Activated T-helper 1 cell treated with anti-CD3 and anti-CD28 coated beads, Interleukin-12 subunit alpha, Interleukin-12 subunit beta, Interleukin-2, Interleukin-4 antibody, amounts not matched to agents 30 ng/mL and 10 ng/mL and 1 ng/mL, durations not matched to agents 14 hours and 24 hours and 36 hours (primary cell): ENCODE measurements around the gene VAT1. TPM values are rescaled to one million over a fixed set of nuclear protein-coding genes. Genes with fewer than 3 reads are reported as not detected.

ENCODE experiments used
- DNase-seq: peaks from one replicate; pipeline ENCODE4 v3.0.0; 2021; ENCODE audit warnings: low spot score
- H3K27ac Mint-ChIP-seq: one replicate; pipeline ENCODE4 v1.8.0; 2021; ENCODE audit warnings: mild to moderate bottlenecking, mixed read lengths
- H3K27me3 Mint-ChIP-seq: one replicate; pipeline ENCODE4 v1.8.0; 2022; ENCODE audit warnings: mild to moderate bottlenecking, moderate library complexity, mixed read lengths; ENCODE audit not compliant: insufficient read depth
- H3K36me3 Mint-ChIP-seq: one replicate; pipeline ENCODE4 v1.8.0; 2021; ENCODE audit warnings: low read depth, mixed read lengths
- H3K4me1 Mint-ChIP-seq: one replicate; pipeline ENCODE4 v1.8.0; 2021; ENCODE audit warnings: low read depth, mixed read lengths
- H3K4me3 Mint-ChIP-seq: one replicate; pipeline ENCODE4 v1.8.0; 2021; ENCODE audit warnings: mild to moderate bottlenecking, moderate library complexity, mixed read lengths
- H3K9me3 Mint-ChIP-seq: one replicate; pipeline ENCODE4 v1.8.0; 2021; ENCODE audit warnings: mixed read lengths
- intact Hi-C: fragments of 100-400 bp; cut with micrococcal nuclease; formaldehyde crosslinking; loops from one replicate; pipeline ENCODE4 v1.15.1; 2024
- total RNA-seq: library from RNA; stranded (reverse); gene quantifications from 2 replicates; pipeline ENCODE4 v1.2.3, GENCODE V29; 2022

VAT1 gene
- total RNA-seq, 1 donor from 2014 or later = 17.3 TPM

DNA sequence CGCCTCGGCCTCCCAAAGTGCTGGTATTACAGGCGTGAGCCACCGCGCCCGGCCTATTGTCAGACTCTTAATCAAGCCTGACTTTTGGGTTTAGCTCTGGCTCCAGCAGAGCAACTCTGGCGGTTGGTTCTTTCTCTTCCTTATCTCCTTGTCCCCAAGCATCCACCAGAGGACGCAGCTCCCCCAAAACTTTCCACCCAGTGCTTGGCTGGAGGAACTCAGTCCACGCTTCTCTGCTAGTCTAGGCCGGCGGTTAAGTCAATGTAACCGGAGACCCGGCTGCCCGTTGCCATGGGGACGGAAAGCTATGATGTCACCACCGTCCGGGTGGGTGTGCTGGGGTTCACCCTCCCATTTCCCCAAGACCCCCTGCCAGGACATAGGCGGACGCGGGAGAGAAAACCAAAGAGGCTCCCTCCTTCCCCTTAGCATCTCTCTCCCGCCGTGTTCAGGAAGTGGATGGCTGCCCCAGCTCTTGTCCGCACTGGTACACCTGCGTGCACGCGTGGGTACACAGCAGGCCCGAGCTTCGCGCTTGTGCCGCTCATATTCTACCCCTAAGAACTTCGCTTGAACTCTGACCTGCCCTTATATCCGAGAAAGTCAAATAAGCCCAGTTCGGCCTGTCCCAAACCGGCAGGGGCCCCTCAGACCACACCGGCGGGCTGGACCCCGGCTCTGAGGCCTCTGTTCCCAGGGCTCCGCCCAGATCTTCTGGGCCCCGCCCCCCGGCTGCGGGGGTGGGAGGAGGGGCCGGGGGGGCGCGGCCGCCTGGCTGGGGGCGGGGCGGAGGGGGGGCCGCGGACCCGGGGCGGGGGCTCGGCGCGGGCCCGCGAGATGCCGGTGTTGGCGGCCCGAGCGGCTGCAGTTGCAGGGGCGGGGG, 2.5 kb upstream of the VAT1 start, which contains the start of gene RND2:
Gene RND2, plus strand, starts transcription at position 825 of the 883 bp plus-strand sequence. CDS start 117 bp downstream, outside the sequence.
- H3K4me3 Mint-ChIP-seq = peak within 1 kb of the TSS; percentile 90
- intact Hi-C loops = loop anchor here (1.0 to 10.0 kb wide), 7 partner anchors 44 to 832 kb away; partner anchors contain the start of genes BRCA1, GHDC, PLEKHH3 and PTGES3L
- H3K36me3 Mint-ChIP-seq = peaks cover 2% of the 10 kb centered on the region
- H3K27me3 Mint-ChIP-seq = peaks cover 25% of the 10 kb centered on the region
- peak within 1 kb of the TSS; percentile 84 for H3K27ac Mint-ChIP-seq
- H3K4me1 Mint-ChIP-seq = peaks cover 16% of the 10 kb centered on the region
- peak; percentile 73 for DNase-seq
- no peaks in the 10 kb centered on the region for H3K9me3 Mint-ChIP-seq

DNA sequence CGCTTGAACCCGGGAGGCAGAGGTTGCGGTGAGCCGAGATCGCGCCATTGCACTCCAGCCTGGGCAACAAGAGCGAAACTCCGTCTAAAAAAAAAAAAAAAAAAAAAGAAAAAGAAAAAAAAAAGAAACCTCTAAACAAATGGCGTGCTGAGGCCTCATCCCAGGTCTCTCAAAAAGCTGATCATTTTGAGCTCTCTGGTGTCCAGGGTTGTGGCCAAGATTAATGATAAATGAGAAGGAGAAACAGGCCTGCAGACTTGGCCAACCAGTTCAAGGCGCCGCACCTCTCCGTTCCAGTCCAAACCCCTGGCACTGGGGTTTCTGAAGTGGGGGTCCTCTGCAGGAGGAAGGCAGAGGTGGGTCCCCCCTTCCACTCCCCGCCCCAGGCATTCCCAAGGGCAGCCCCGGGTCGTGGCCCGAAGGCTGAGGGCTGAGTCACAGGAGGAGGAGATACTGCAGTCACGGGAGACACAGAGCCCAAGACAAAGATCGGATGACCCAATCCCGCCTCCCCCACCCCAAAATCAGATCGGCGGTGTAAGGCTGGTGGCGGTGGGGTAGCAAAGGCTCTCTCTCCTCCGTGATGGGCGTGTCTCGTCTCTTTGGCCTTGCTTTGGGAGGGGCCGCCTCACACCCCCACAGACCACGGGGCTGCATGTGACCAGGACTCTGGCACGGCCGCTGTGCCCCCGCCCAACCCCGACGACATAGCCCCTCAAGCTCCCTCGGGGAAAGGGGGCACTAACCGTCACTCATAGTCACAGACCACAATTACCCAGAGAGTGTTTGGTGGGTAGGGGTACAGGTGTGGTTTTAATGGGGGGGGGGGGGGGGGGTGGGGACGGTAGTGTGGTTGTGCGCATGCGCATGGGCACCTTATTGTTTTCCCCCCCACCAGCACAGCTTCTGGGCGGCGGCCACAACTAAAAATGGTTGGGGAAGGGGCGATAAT, 1.1 kb downstream of the VAT1 start:
- H3K36me3 Mint-ChIP-seq = peaks cover 2% of the 10 kb centered on the region
- H3K4me1 Mint-ChIP-seq = peaks cover 26% of the 10 kb centered on the region
- peak overlapping the region; percentile 84 for H3K4me3 Mint-ChIP-seq
- peaks cover 19% of the 10 kb centered on the region for H3K27me3 Mint-ChIP-seq
- H3K27ac Mint-ChIP-seq = no peak overlapping the region
- no peaks in the 10 kb centered on the region for H3K9me3 Mint-ChIP-seq
- DNase-seq = no peak
- intact Hi-C loops = loop anchor here (5.0 to 10.0 kb wide), 4 partner anchors 191 to 829 kb away; partner anchors contain the start of genes GHDC, PLEKHH3 and TMEM106A

GRCh38 chr17:43020030-43020621, 2.1 kb downstream of the VAT1 start:
- Mint-ChIP-seq H3K27ac (no peak overlapping the region), H3K4me3 (peak overlapping the region; percentile 77)

DNA sequence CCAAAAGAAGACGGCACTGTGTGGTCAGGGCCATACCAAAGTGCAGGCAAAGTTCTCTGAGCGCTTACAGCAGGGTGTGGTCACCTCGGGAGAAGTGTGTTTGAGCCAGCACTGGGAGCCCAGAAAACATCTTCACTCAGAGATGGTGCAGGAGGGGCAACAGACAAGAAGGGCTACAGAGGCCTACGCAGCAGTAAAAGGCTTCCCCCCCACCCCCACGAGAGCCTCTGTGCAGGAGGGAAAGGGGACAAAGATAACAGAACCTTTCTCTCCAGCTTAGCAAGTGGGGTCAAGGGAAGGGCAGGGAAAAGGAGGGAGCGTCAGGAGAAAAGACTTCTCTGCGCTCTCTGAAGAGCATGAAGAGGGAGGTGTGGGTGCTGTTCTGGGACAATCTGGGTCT, 2.8 kb downstream of the VAT1 start:
- Mint-ChIP-seq H3K27ac (no peak overlapping the region), H3K4me3 (peak overlapping the region; percentile 77), H3K4me1 (peaks cover 19% of the 10 kb centered on the region), H3K36me3 (peaks cover 11% of the 10 kb centered on the region), H3K9me3 (no peaks in the 10 kb centered on the region), H3K27me3 (peaks cover 11% of the 10 kb centered on the region)
- no peak for DNase-seq
- intact Hi-C loops = no loop called here

More at GRCh38 chr17:43020030-43020621, 2.1 kb downstream of the VAT1 start:
- Mint-ChIP-seq H3K4me1 (peaks cover 26% of the 10 kb centered on the region), H3K9me3 (no peaks in the 10 kb centered on the region), H3K27me3 (peaks cover 16% of the 10 kb centered on the region), H3K36me3 (peaks cover 6% of the 10 kb centered on the region)
- no peak for DNase-seq
- intact Hi-C loops = loop anchor here (5.0 to 10.0 kb wide), 4 partner anchors 192 to 828 kb away; partner anchors contain the start of genes GHDC, PLEKHH3 and TMEM106A

DNA sequence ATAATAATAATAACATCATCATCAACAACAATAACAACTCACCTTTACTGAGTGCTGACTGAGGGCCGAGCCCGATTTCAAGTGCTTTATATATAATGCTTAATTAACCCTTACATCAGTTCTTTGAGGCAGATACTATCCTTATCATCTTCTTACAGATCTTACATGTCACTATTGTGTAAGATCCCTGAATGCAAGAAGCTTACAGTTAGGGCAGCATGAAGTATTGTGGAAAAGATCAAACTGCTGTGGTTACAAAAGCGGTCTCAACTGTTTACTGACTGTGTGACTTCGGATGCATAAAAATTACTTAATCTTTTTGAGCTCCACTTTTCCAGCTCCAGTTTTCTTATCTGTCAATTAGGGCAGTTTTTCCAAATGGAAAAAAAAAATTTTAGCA, 3.3 kb downstream of the VAT1 start:
- H3K9me3 Mint-ChIP-seq = no peaks in the 10 kb centered on the region

DNA sequence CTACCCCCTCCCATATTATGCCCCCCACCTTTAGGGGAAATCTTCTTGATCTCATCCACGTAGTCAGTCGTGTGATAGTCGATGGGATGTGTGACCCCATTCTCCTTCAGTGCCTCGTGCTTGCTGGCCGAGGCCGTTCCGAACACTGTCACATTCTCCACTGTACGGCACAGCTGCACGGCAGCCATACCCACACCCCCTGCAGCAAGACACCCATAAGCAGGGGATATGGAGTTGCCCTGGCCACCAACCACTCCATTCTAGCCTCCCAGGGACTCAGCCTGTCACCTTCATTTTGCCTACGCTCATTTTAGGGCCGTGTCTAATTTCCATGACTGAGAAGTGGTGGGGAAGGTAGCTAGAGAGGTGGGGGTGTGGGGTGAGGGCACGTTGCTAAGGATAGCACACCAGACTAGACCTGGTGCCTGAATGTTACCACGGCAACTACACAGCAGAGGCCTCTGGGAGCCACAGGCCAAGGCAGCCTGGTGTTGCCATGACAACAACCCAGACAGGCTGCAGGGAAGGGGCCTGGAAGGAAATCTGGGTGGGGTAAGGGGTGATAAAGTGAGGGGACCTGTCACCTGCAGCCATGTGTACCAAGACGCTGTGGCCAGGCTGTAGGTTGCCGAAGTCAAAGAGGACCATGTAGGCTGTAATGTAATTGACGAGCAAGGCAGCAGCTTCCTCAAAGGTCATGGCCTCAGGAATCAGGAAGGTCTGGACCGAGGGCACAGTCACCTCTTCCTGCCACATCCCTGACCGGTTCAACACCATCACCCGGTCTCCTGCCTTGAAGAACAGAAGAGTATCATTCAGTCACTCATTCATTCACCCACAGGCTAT, 4.0 kb downstream of the VAT1 start:
- DNase-seq = peak; percentile 24
- H3K4me1 Mint-ChIP-seq = peaks cover 16% of the 10 kb centered on the region
- intact Hi-C loops = no loop called here
- peaks cover 19% of the 10 kb centered on the region for H3K36me3 Mint-ChIP-seq
- H3K27me3 Mint-ChIP-seq = peaks cover 8% of the 10 kb centered on the region
- H3K27ac Mint-ChIP-seq = no peak overlapping the region
- H3K9me3 Mint-ChIP-seq = no peaks in the 10 kb centered on the region
- no peak overlapping the region for H3K4me3 Mint-ChIP-seq

More for the DNA sequence above, 3.3 kb downstream of the VAT1 start:
- peaks cover 16% of the 10 kb centered on the region for H3K4me1 Mint-ChIP-seq
- H3K36me3 Mint-ChIP-seq = peaks cover 15% of the 10 kb centered on the region
- no peak for DNase-seq
- no peak overlapping the region for H3K4me3 Mint-ChIP-seq
- H3K27me3 Mint-ChIP-seq = peaks cover 8% of the 10 kb centered on the region
- H3K27ac Mint-ChIP-seq = no peak overlapping the region
- intact Hi-C loops = no loop called here

DNA sequence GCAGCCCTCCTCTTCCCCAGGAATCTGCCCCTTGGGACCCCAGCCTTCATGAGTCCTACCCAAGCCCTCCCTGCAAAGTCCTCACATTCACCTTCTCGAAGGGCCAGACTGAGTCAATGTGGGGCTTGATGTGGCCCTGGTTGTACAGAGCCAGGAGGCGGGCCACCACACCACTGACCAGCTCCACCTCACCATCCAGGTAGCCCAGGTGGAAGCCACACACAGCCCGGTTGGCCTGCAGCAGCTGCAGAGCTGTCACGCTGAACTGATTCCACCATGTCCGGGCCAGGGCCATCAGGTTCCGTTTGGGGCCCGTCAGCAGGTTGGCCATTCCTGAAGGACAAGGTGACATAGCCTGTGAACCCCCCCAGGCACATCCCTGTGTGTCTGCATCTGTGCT, 6.0 kb downstream of the VAT1 start:
- intact Hi-C loops = no loop called here
- Mint-ChIP-seq H3K27ac (no peak overlapping the region), H3K4me3 (no peak overlapping the region), H3K9me3 (no peaks in the 10 kb centered on the region), H3K27me3 (peaks cover 7% of the 10 kb centered on the region), H3K36me3 (peaks cover 27% of the 10 kb centered on the region), H3K4me1 (peaks cover 19% of the 10 kb centered on the region)
- DNase-seq = no peak

GRCh38 chr17:43015579-43015978, 6.6 kb downstream of the VAT1 start:
- DNase-seq = no peak
- intact Hi-C loops = no loop called here
- H3K27ac Mint-ChIP-seq = no peak overlapping the region
- H3K9me3 Mint-ChIP-seq = no peaks in the 10 kb centered on the region
- H3K4me1 Mint-ChIP-seq = peaks cover 18% of the 10 kb centered on the region
- H3K27me3 Mint-ChIP-seq = peaks cover 3% of the 10 kb centered on the region
- H3K36me3 Mint-ChIP-seq = peaks cover 29% of the 10 kb centered on the region
- no peak overlapping the region for H3K4me3 Mint-ChIP-seq

DNA sequence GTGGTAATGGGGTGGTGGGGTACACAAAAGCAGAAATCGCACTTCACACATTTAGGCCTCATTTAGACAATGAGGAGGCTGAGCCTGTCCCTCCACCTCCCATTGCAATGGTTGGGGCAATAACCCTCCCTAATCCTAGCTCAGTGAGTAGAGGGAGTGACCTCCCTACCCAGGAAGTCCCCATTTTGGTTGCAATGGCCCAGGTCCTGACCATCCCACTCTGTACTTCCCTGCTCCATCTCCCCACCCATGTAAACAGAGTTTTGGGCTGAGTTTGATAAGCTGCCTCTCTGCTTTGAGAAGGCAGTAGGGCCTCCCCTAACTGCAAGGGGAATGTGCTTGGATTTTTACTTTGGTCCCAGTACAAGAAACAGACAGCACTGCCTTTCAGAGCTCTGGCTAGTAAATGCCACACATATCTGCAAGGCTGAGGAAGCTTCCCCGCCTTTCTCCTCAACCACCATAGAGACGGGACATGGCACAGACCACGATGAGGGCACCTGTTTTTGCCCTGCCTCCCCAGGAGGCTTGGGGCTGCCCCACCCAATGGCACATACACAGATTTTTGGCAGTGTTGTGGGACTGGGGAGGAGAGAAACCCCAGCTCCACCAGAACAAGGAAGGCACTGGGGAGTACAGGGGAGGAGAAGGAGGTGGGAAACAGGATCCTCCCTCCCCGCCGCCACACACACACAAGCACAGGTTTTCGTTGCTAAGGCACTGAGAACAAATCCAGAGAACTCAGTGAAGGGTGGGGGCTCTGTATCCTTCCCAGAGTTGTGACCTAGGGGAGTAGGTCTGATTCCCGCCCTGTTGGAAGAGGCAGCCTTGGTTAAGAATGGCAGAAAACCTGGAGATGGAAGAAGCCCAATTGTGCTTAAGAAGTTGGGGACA, 7.3 kb downstream of the VAT1 start:
- Mint-ChIP-seq H3K36me3 (peaks cover 34% of the 10 kb centered on the region), H3K27ac (no peak overlapping the region), H3K4me3 (no peak overlapping the region), H3K27me3 (no peaks in the 10 kb centered on the region), H3K4me1 (peaks cover 23% of the 10 kb centered on the region), H3K9me3 (no peaks in the 10 kb centered on the region)
- no peak for DNase-seq
- intact Hi-C loops = no loop called here

DNA sequence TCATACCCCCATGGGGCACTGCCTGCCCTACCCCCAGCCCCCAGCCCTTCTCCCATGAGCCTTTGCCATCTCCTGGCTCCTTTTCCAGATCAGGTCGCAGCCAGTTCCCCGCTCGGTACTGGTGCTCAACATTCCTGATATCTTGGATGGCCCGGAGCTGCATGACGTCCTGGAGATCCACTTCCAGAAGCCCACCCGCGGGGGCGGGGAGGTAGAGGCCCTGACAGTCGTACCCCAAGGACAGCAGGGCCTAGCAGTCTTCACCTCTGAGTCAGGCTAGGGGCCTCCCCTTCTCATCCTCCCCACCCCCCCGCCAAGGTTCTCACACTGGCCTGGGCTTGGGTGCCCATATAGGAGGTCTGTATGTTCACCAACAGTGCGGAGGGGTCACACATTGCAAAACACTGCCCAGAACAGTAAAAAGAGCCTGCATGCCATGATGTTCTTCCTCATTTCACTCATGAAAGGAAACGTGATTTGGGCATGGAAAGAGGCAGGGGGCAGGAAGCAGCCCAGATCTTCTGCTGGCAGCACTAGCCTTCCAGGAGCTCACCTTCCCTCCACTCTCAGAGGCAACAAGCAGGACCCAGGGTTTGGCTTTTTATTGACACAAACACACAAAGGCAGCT, 8.1 kb downstream of the VAT1 start:
- intact Hi-C loops = no loop called here
- Mint-ChIP-seq H3K27me3 (no peaks in the 10 kb centered on the region), H3K4me3 (no peak overlapping the region), H3K4me1 (peaks cover 23% of the 10 kb centered on the region), H3K27ac (no peak overlapping the region), H3K9me3 (no peaks in the 10 kb centered on the region), H3K36me3 (peaks cover 34% of the 10 kb centered on the region)
- DNase-seq = no peak

- peaks cover 34% of the 10 kb centered on the region for H3K36me3 Mint-ChIP-seq
- H3K4me1 Mint-ChIP-seq = peaks cover 16% of the 10 kb centered on the region
Measured at GRCh38 chr17:43013296-43013695, 8.9 kb downstream of the VAT1 start.

More at GRCh38 chr17:43013296-43013695, 8.9 kb downstream of the VAT1 start:
- H3K27me3 Mint-ChIP-seq = no peaks in the 10 kb centered on the region
- H3K9me3 Mint-ChIP-seq = no peaks in the 10 kb centered on the region
- no peak for DNase-seq
- H3K27ac Mint-ChIP-seq = no peak overlapping the region
- H3K4me3 Mint-ChIP-seq = no peak overlapping the region
- intact Hi-C loops = no loop called here
